Esophagus squamous epithelium (tissue), 4 donors: ENCODE data around the gene PLEKHO1.

Experiments used
- CTCF ChIP-seq, 6 experiments: fragments of 450-650 bp in 4 of 6; fragments of 200-600 bp in 2 of 6; sonication (generic) in 2 of 6; IDR thresholded peaks; one replicate each; pipeline ENCODE4 v1.5.1; 2016 to 2019; ENCODE audit warnings: antibody characterized with exemption in 6 of 6, mild to moderate bottlenecking in 4 of 6, moderate library complexity in 4 of 6
- POLR2A ChIP-seq, 4 donors: fragments of 450-650 bp; IDR thresholded peaks; one replicate each; pipeline ENCODE4 v1.6.1; 2017; ENCODE audit warnings: antibody characterized with exemption in 4 of 4, mild to moderate bottlenecking in 4 of 4, moderate library complexity in 3 of 4

GRCh38 chr1:150196417-150196816 lies 46.7 kb downstream of the PLEKHO1 start:
- TF ChIP-seq POLR2A (IDR thresholded peaks at IDR 0.05), result no peak
- TF ChIP-seq CTCF (IDR thresholded peaks at IDR 0.05), result no peak
